Fibroblast of mammary gland (primary cell): ENCODE data around the gene ABCA9.

Source experiments
- DNase-seq: peaks from one replicate; pipeline ENCODE4 v3.0.0-alpha.2; 2010; ENCODE audit warnings: low read depth
- H3K4me3 ChIP-seq: 2 replicates; pipeline ENCODE4 v1.5.1; 2011; ENCODE audit warnings: low read depth, mild to moderate bottlenecking, low read length, moderate library complexity; ENCODE audit not compliant: control insufficient read depth
- CTCF ChIP-seq: conservative IDR thresholded peaks from 2 replicates; pipeline ENCODE4 v1.5.1; 2011; ENCODE audit warnings: low read depth, low read length, inconsistent platforms; ENCODE audit not compliant: control insufficient read depth, insufficient read depth

The ABCA9 gene

DNA sequence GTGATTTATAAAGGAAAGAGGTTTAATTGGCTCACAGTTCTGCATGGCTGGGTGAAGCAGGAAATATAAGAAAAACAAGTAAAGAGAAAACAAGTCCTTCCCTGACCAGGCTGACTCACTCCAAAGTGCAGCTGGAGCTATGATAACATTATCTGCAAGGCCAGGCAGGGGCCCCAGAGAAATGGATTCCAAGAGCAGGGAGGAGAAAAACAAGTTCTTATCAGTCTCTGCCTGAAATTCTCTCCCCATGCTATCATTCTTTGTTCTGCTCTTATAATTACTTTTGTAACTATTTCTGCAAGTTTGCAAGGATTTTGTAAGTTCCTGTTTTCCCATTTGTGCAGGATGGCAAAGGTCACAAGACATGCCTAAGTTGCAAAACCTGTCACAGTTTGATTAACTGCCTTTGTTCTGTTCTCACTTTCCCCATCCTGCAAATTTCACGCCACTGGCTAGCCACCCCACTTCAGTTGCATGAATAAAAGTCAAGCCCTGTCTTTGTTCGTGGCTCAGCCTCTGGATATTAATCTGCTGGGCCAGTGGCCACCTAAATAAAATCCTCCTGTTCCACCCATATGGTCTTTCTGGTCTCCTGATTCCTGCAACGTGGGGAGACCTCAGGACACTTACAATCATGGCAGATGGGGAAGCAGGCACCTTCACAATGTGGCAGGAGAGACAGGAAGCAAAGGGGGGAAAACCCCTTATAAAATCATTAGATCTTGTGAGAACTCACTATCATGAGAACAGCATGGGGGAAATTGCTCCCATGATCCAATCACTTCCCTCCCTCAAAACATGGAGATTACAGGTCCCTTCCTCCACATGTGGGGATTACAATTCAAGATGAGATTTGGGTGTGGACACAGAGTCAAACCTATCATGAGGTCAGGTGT, 13.1 kb downstream of the ABCA9 start:
- DNase-seq, result peak; percentile 85
- no peak for TF ChIP-seq CTCF
- no peak overlapping the region for H3K4me3 ChIP-seq

GRCh38 chr17:69046121-69046807, 14.5 kb downstream of the ABCA9 start:
- H3K4me3 ChIP-seq, result no peak overlapping the region
- no peak for DNase-seq
- TF ChIP-seq CTCF, result no peak

DNA sequence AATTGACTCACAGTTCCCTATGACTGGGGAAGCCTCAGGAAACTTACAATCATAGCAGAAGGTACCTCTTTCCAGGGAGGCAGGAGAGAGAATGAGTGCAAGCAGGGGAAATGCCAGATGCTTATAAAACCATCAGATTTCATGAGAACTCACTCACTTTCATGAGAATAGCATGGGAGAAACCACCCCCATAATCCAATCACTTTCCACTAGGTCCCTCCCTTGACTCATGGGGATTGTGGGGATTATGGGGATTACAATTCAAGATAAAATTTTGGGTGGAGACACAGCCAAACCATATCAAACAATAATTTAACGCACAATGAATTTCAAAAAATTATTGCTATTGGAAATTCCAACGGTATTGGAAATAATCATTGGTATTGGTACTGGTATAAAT, 15.1 kb downstream of the ABCA9 start:
- no peak overlapping the region for H3K4me3 ChIP-seq
- DNase-seq, result no peak
- TF ChIP-seq CTCF, result no peak

DNA sequence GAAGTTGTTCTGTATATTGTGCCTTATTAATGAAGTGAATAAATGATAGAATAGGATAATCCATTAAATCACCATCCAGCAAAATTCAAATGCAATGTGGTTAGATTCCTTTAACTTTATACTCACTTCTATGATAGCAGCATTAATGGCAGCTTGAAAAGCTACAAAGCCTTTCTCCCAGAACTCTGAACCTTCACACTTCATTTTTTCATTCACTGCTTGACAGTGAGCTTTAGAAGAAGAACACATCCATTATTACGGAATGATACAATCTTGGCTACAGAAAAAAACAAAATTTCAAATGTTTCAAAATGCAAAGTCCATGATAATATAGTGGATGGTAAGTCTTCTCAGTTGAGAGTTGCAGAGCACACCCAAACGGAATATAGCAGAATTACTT, 16.4 kb downstream of the ABCA9 start:
- no peak for TF ChIP-seq CTCF
- H3K4me3 ChIP-seq, result no peak overlapping the region
- no peak for DNase-seq

- no peak for TF ChIP-seq CTCF
- peak; percentile 31 for DNase-seq
- H3K4me3 ChIP-seq, result no peak overlapping the region
These were observed 17.5 kb downstream of the ABCA9 start for GRCh38 chr17:69043098-69043734.

- DNase-seq, result no peak
- no peak for TF ChIP-seq CTCF
- no peak overlapping the region for H3K4me3 ChIP-seq
These were observed 18.4 kb downstream of the ABCA9 start for GRCh38 chr17:69042308-69042707.
